GM18502 (cell line): ENCODE results near the gene ZNF445.
"Not testable (repeated sequence)": the region's sequence is repeated elsewhere in the genome, so short reads cannot be mapped to it uniquely, and the experiment has no call there.

ENCODE experiments used
- ATAC-seq: cut with Tn5 transposase; IDR thresholded peaks from one replicate; pipeline ENCODE4 v1.9.1; 2021; ENCODE audit warnings: mild to moderate bottlenecking; ENCODE audit not compliant: unreplicated experiment, poor library complexity

The ZNF445 gene

GRCh38 chr3:44478055-44478468 is 592 bp upstream of the ZNF445 start:
- ATAC-seq: no peak

DNA sequence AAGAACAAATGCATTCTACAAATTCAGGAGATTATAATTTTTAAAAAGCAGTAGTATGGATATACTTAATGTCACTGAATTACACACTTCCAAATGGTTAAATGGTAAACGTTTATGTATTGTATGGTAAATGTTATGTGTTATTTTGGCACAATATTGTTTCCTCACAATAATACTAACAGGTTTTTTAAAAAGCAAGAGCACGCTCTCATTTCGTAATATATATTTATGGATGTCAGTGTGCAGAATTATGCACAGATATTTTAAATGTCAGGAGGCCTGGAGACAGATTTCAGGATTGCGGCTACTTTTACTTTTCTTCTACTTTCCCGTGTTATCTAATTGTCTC is 533 bp downstream of the ZNF445 start:
- ATAC-seq: no peak

- peak; percentile 39 for ATAC-seq
These were observed 1.3 kb downstream of the ZNF445 start for GRCh38 chr3:44476181-44476611.

DNA sequence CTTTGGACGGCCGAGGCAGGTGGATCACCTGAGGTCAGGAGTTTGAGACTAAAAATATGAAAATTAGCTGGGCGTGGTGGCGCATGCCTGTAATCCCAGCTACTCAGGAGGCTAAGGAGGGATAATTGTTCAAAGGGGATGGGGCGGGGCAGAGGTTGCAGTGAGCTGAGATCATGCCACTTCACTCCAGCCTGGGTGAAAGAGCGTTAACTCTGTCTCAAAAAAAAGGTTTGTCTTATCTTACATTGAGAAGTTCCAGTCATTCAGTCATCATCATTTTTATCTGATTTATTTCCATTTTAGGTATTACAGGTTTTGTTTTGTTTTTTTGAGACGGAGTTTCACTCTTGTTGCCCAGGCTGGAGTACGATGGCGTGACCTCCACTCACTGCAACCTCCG is 2.6 kb downstream of the ZNF445 start:
- not testable (repeated sequence) for ATAC-seq

DNA sequence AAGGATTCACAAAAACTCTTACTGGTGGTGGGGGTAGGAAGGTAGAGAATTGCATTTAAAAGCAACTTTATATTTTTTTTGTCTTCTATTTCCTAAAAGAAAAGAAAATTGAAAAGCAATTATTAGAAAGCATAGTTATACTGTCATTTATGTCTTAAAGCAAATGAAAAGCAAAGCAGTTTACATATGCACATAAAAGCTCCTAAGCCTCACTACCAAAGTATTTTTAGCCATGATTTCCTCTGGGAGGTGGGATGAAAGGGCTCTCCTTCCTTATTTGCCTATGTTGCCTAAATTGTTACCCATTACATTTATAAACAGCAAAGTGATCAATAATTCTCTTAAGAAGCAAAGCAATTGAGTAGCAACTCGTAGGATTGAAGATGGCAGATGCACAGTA is 7.0 kb downstream of the ZNF445 start:
- ATAC-seq: no peak

- no peak for ATAC-seq
These were observed 7.6 kb downstream of the ZNF445 start for GRCh38 chr3:44469914-44470313.

- ATAC-seq: no peak
These were observed 8.6 kb downstream of the ZNF445 start for GRCh38 chr3:44468572-44469520.

DNA sequence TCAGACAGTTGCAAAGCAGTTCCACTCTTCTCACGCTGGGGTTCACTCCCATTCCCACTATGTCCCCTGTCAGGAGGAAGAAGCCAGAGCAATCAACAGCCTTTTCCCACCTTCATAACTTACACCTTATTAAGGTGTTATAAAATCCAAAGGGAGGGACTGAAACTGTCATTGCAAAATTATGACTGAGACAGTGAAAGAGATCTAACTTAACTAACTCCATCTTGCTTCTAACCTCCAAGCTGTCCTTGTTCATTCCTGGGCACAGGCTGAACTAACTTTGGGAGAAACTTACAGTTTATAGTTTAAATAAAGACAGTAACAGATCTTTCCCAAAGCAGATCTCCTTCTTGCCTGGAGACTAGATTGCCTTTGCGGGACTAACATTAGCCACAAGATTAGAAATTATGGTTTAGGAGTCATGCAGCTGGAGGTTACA is 9.4 kb downstream of the ZNF445 start:
- ATAC-seq: not testable (repeated sequence)

- no peak for ATAC-seq
These were observed 10.2 kb downstream of the ZNF445 start for GRCh38 chr3:44467241-44467640.

GRCh38 chr3:44464920-44465319 is 12.6 kb downstream of the ZNF445 start:
- ATAC-seq: not testable (repeated sequence)

GRCh38 chr3:44464509-44464908 is 13.0 kb downstream of the ZNF445 start:
- no peak for ATAC-seq

DNA sequence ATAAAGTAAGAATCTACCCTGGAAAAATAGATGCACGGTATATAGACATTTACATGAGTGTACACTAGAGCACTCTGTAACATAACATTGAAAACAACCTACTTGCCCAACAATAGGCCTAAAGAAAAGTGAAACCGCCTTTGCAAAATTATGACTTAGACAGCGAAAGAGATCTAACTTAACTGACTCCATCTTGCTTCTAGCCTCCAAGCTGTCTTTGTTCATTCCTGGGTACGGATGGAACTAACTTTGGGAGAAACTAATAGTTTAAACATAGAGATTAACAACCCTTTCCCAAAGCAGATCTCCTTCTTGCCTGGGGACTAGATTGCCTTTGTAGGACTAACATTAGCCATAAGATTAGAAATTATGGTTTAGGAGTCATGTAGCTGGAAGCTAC is 17.4 kb downstream of the ZNF445 start:
- not testable (repeated sequence) for ATAC-seq

DNA sequence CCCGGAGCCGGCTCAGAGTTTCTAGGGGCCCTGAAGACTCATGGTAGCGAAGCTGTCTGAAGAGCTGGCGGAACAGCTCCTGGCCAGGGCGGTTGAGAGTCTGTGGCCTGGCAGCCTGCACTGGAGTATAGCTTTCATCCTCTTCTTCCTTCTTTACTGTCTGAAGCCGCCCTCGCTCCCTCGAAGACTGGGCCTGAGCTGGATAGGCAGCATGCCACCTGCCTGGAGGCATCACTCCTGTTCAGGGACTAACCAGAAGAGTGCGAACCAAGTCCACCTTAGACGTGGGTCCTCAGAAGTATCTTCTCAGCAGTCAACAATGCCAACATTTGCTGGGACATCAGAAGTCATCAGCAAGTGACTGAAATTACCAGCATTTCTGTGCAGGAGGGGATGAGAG is 22.2 kb downstream of the ZNF445 start:
- no peak for ATAC-seq

- ATAC-seq: no peak
These were observed 23.2 kb downstream of the ZNF445 start for GRCh38 chr3:44454258-44454657.

GRCh38 chr3:44451441-44451840 is 26.0 kb downstream of the ZNF445 start:
- ATAC-seq: no peak

DNA sequence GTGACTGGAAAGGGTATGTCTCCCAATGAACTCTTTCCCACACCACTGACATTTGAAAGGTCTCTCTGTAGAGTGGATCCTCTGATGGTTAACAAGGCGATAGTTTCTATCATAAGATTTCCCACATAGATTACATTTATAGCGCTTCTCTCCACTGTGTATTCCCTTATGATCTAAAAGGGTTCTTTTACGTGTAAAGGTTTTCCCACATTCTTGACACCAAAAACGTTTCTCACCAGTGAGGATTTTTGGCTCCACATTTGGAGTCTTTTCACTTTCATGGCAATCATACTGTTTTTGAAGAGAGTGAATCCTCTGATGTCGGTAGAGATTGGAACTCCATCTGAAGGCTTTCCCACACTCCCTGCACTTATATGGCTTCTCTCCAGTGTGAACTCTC is 30.5 kb downstream of the ZNF445 start:
- no peak for ATAC-seq

- no peak for ATAC-seq
These were observed 31.7 kb downstream of the ZNF445 start for GRCh38 chr3:44445786-44446185.

GRCh38 chr3:44444896-44445691 is 32.4 kb downstream of the ZNF445 start:
- no peak for ATAC-seq

DNA sequence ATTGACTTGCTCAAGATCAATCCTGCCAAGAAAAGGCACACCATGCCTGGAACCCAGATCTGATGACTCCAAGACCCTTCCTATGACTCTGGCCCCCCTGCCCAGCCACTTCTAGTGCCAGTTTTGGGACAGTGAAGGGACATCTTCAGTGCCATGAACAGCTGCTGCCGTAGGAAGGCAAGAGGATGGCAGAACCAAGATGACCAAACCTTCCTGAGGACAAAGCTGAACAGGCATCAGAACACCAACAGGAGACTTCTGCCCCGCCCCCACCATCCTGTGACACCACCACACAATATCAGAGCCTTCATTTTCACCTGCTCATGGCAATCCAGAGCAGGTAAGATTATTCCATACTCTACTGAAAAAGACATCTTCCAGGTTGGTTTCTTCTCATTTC is 33.0 kb downstream of the ZNF445 start:
- ATAC-seq: no peak

DNA sequence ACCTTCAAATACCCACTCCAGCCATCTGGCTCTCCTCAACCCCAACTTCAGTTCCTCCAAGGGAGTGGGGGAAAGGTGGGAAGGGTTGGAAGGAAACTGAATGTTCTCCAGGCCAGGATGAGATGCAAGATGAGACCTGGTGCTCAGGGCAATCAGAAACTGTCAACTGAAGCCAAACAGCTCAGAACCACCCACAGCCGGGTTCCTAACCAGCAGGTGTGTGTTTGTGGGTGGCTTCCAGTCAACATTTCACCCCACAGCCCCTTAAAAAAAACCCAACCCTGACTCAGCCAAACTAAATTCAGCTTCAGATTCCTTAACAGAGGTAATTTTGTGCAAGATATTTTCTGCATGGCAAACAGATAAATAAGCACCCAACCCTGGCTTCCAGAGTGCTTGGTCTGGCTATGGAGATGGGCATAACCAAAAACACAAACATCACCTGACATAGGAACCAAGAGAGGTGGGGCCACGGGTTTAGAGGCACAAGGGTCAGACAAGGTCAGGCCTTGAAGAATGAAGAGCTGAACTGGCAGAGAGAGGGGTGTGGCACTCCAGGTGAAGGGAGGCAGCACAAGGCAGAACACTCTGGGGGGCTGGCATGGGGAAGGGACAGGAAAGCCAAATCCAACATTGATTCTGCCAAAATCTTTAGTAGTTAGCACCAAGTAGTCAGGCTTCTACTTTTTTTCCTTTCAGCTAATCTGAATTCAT is 34.7 kb downstream of the ZNF445 start:
- ATAC-seq: no peak
